GM18870 (cell line): ENCODE measurements around the gene UTP20.
A peak's percentile ranks its signal among the peaks of the same experiment; 100 is the strongest.
"Not testable (repeated sequence)": the region's sequence is repeated elsewhere in the genome, so short reads cannot be mapped to it uniquely, and the experiment has no call there.

ENCODE experiments used
- ATAC-seq: cut with Tn5 transposase; IDR thresholded peaks from one replicate; pipeline ENCODE4 v1.9.1; 2021; ENCODE audit warnings: moderate library complexity; ENCODE audit not compliant: unreplicated experiment

Gene UTP20

GRCh38 chr12:101325590-101325989 is 45.7 kb downstream of the UTP20 start:
- ATAC-seq, result no peak

- ATAC-seq, result no peak
Measured at GRCh38 chr12:101327051-101327450, 47.1 kb downstream of the UTP20 start.

DNA sequence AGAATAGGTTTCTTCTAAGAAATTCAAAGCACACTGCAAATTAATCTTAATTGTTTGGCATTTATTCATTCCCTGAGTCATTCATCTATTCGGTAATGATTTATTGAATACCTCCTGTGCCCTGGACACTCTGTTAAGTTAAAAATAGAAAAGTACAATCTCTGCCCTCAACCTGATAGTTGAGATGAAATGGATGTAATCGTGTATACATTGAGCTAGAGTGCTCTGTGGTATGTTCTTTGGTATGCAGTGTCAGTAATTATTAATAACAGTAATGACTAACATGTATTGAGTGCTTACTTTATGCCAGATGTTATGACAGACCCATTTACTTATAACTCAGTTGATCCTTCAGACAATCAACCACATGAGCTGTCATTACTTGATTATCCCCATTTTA is 47.6 kb downstream of the UTP20 start:
- no peak for ATAC-seq

DNA sequence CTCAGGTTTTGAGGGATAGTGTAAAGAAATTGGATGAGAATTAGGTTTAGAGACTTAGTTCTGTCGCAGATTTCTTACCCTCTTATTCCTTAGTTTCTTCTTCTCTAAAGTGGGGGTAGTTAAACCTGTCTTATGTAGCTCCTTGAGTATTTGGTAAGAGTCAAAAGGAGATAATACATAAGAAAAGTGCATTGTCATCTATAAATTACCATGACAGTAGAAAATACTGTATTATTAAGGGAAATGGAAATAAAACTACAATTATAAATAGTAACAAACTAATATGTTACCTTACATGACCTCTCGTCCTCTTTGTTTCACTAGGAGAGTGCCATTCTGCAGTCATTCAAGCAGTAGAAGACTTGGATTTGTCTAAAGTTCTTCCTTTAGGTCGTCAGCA is 49.0 kb downstream of the UTP20 start:
- ATAC-seq, result no peak

GRCh38 chr12:101330631-101331030 is 50.7 kb downstream of the UTP20 start:
- no peak for ATAC-seq

DNA sequence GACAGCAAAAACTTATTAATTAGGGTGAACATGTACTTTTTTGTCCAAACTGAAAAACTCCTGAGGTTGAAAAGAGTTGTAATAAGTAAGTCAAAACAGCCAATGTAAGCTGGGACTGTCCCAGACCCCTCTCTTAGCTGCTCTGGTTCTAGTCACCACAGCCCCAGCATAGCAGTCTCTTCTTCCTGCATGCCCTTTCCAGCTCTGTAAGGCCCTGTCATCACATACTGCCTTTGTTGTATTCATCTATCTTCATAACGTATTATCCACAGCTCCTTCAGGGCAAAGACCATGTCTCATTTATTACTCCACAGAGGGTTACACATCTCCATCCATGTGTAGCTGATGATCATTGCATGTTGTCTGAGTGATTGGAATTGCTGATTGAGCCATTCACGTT is 56.5 kb downstream of the UTP20 start:
- no peak for ATAC-seq

DNA sequence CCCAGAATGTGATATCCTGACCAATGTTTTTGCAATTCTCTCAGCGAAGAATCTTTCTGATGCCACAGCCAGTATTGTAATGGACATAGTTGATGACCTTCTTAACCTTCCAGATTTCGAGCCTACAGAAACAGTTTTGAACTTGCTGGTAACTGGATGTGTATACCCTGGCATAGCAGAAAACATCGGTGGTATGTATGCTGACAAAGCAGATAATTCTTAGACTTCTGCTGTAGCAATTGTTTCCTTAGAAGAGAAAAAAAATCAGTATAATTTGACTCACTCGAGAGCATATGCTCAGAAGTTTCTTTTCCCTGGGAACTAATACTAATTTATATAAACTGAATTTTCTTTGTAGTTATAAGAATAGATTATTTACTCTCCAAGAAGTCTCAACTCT is 58.2 kb downstream of the UTP20 start:
- no peak for ATAC-seq

- no peak for ATAC-seq
Measured at GRCh38 chr12:101343893-101344292, 64.0 kb downstream of the UTP20 start.

DNA sequence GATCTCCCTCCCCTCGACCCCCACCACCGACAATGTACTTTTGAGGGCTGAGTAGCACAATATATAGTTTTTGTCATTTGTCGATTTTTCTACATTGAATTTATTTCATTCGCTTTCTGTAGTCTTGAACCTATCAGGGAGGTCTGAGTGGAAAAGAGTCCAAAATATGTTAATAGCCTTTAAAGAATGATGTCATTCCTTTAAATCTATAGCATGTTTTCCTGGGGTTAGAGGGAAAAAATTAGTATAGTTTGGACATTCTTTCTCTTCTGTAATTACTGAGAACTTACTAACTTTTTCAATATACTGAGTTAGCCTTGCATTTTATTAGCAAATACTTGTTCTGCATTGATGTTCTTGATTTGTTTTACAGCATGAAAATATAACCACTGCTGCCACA is 71.8 kb downstream of the UTP20 start:
- ATAC-seq, result no peak

- ATAC-seq, result no peak
Measured at GRCh38 chr12:101356794-101357193, 76.9 kb downstream of the UTP20 start.

DNA sequence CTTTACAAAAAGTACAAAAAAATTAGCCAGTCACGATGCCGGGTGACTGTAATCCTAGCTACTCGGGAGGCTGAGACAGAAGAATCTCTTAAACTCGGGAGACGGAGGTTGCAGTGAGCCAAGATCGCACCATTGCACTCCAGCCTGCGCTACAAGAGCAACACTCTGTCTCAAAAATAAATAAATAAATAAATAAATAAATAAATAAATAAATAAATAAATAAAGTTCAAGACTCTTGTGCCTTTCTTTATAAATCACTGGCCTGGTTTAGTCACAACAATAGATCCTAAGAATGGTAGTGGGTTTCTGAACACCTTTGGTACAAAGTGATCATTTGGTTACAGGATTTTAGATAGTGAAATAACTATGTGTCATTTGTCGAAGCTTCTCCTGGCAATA is 81.5 kb downstream of the UTP20 start:
- ATAC-seq, result no peak

DNA sequence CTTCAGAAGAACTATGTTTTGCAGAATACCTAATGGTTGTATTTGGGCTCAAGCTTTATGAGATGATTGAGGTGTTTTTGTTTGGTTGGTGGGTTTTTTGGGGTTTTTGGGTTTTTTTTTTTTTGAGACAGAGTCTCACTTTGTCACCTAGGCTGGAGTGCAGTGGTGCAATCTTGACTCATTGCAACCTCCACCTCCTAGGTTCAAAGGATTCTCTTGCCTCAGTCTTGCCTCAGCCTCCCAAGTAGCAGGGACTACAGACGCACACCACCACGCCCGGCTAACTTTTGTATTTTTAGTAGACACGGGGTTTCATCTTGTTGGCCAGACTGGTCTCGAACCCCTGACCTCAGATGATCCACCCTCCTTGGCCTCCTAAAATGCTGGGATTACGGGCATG is 88.1 kb downstream of the UTP20 start:
- ATAC-seq, result no peak

DNA sequence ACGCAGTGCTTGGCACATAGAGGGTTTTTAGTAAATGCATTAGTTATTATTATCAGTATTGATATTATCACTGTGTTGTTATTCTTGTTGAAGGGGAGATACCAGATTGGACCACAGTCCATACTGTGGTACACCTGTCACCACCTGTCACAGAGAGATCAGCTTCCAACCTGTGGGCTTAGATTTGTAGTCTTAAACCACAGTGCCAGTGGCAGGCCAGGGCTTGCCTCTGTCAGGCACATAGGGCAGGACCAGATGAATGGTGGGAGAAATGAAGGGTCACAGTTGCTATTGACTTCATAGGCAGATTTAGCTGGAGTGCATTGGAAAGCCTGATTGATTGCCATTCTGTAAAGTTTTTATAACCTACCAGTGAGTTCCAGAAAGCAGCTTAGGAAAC is 92.5 kb downstream of the UTP20 start:
- ATAC-seq, result no peak

DNA sequence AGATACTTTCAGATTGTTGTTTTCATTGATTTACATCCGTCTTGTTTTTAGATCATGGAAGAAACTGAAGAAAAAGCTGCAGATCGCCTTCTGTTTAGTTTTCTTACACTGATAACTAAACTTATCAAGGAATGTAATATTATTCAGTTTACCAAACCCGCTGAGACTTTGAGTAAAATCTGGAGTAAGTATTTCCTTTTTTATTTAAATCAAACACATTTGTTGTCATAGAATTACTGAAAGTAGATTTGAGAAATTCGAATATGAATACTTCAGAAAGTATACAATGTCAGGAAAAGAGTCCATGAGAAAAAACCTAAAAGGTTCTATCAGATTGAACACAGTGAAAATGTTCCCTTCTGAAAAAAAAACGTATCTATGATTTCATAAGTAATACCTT is 95.7 kb downstream of the UTP20 start:
- ATAC-seq, result no peak

- ATAC-seq, result no peak
Measured at GRCh38 chr12:101379149-101379548, 99.2 kb downstream of the UTP20 start.

GRCh38 chr12:101391181-101391580 is 111.3 kb downstream of the UTP20 start:
- ATAC-seq, result not testable (repeated sequence)

DNA sequence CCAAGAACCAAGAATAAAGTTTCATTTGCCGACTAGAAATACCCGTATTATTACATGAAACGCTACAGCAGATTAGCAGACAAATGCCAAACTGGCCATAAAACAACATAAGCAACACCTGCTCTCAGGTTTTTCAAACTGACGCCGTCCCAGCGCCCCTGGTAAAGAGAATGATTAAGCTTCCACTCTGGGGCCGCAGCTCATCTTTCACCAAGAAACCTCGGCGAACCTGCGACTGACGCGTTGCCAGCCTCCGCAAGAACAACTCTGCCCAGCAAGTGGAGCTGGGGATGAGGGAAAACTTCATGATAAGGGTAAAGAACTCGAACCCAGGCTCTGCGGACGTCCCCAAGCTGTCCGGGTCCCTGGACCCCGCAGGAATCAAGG is 127.1 kb downstream of the UTP20 start:
- peak; percentile 28 for ATAC-seq

DNA sequence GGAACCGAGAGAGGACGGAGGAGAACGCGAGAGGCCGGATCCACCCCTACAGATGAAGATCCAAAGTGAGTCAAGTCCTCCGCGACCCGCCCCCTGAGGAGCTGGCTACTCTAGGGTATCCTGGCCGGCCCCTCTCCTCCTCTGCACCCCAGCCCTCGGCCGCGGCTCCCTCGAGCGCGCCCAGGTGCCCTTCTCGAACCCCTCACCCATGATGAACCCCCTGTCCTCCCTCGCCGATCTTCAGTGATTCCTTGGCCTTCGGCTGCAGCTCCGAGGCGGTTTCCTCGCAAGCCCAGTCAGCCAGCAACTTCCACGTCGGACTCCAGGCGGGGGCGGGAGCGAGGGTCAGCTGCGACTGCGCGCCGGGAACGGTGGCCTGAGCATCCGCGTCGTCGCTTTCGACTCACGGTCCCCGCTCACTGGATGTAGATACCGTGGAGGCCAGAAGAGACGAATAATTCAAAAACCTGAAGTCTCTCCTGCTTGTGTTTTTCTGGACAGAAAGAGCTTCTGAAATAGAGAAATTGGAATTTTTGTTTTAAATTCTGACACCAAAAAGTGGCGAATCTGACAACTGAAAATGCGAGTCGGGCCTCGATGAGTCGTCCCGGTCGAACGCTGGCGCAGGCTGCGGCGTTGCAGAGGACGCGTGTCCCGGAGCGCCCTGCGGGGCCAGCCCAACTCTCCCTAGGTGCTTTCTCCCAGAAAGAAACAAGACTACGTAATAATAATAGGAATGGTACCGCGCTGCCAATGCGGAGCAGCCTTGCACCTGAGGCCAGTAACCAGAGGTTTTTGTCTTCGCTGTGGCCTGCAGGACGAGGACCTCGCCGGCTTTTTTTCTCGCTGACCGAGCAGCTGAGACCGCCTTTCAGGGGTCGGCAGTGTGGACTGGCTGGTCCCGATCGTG is 127.8 kb downstream of the UTP20 start, which contains the start of gene ARL1:
ARL1 (minus strand) TSS at position 337 of the 910 bp plus-strand sequence; CDS start at position 210, 127 bp downstream.
- ATAC-seq, result peak; percentile 64

DNA sequence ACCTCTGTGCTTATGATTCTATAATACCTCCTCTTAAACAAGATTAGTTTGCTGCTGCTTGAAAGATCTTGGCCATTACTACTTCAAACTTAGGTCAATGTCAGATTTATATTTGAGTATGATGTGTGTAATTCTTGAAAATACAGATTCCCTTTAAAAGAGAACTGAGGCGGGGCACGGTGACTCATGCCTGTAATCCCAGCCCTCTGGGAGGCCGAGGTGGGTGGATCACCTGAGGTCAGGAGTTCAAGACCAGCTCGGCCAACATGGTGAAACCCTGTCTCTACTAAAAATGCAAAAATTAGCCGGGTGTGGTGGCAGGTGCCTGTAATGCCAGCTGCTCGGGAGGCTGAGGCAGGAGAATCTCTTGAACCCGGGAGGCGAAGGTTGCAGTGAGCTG is 130.3 kb downstream of the UTP20 start:
- not testable (repeated sequence) for ATAC-seq

GRCh38 chr12:101414533-101415119 is 134.7 kb downstream of the UTP20 start:
- no peak for ATAC-seq

GRCh38 chr12:101415228-101415627 is 135.3 kb downstream of the UTP20 start:
- ATAC-seq, result no peak

DNA sequence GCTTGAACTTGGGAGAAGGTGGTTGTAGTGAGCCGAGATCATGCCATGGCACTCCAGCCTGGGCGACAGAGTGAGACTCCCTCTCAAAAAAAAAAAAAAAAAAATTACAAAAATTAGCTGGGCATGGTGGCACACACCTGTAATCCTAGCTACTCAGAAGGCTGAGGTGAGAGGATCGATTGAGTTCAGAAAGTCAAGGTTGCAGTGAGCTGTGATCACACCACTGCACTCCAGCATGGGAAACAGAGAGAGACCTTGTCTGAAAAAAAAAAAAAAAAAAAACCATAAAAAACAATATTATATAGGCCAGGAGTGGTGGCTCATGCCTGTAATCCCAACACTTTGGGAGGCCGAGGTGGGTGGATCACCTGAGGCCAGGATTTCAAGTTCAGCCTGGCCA is 142.2 kb downstream of the UTP20 start:
- not testable (repeated sequence) for ATAC-seq
